ENCODE measurements around the gene NCKAP5.

Gene NCKAP5

DNA sequence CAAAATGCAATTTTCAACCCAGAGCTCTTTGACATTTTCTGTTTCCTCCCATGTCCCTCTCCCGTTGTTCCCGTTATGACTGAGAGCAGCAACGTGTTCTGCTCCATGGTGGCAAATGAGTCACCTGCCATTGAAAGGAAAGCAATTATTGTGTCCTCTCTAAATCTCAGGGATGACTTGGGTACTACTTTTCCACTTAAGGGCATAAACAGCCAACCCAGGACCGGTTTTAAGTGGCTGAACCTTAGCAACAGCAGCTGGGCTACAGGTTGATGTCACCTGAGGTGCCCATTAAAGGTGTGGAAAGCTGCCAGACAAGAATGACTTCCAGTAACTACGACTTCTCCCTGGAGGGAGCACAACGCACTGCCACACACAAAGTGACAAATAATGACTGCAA is 236.8 kb downstream of the NCKAP5 start:
- no peak for DNase-seq (ENCODE audit: low read depth)
- no peak overlapping the region for H3K4me3 ChIP-seq (ENCODE audit: control insufficient read depth, low read depth, low read length)
- TF ChIP-seq CTCF (conservative IDR thresholded peaks at IDR 0.05; ENCODE audit: control insufficient read depth, insufficient read depth, low read depth, low read length): no peak

DNA sequence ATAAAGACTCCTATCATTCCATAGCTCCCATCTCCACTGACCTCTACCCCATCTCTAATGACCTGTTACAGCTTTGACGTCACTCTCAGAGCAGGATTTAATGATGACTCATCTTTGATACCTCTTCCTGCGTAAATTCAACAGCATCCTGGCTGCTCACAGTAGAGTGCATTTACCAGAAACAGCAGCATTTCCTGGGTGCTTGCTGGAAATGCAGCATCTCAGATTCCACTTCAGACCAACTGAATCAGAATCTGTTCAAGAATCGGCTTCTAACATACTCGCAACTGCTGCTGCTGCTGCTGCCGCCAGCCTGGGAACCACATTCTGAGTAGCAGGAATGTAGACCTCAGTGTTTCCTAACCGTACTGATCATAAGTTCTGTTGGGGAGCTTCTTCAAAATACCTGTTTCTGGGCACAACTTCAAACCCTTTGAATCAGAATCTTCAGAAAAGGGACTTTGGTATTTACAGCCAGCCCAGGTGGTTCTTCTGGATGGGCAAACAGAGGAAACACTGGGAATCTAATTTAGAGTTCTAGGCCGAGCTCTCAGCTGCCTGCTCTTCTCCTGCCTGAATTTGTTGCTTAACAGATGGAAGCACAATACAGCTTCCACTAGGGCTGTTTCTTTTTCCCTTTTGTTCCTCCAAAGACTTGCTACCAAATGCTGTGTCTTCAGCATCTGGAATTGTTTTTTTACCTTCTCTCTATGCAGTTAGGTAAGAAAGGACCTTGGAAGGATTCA is 241.4 kb downstream of the NCKAP5 start:
- no peak overlapping the region for H3K4me3 ChIP-seq (ENCODE audit: control insufficient read depth, low read depth, low read length)
- no peak for DNase-seq (ENCODE audit: low read depth)
- no peak for TF ChIP-seq CTCF (conservative IDR thresholded peaks at IDR 0.05; ENCODE audit: control insufficient read depth, insufficient read depth, low read depth, low read length)

GRCh38 chr2:133324150-133324561 is 244.1 kb downstream of the NCKAP5 start:
- H3K4me3 ChIP-seq (ENCODE audit: control insufficient read depth, low read depth, low read length): no peak overlapping the region
- TF ChIP-seq CTCF (conservative IDR thresholded peaks at IDR 0.05; ENCODE audit: control insufficient read depth, insufficient read depth, low read depth, low read length): no peak
- DNase-seq (ENCODE audit: low read depth): no peak

DNA sequence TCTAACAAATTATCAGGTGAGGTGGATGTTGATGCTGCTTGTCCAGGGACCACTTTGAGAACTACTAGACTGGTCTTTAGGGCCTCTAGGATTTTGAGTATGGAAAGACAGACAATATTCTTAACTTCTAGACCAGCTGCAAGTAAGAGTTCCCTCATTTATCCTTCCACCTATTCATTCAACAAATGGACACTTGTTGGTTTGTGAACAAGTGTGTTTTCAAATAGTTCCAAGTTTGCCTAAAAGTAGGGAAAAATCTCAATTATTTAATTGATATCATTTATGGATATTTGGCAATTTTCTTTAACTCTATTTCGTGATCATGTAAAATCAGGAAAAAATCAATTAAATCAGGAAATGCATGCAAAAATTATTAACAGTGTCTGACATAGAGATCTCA is 245.4 kb downstream of the NCKAP5 start:
- no peak for DNase-seq (ENCODE audit: low read depth)
- H3K4me3 ChIP-seq (ENCODE audit: control insufficient read depth, low read depth, low read length): no peak overlapping the region
- no peak for TF ChIP-seq CTCF (conservative IDR thresholded peaks at IDR 0.05; ENCODE audit: control insufficient read depth, insufficient read depth, low read depth, low read length)

DNA sequence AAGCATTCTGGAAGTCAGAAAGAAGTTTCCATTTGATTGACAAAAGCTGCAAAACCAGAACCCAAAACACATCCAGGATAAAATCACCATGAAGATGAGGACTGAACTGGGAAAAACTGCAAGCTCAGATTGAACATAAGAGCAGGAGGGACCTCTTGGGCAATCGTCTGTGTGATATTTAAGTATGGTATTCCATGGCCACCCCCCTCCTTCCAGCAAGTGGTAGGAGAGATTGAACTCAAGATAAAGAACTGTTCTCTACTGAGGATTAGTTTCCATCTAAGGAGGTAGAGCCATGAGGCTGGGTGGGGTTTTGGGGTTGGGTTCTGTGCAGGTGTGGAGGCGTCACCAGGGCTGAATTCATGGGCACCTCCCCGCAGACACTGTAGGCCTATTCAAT is 251.1 kb downstream of the NCKAP5 start:
- DNase-seq (ENCODE audit: low read depth): no peak
- no peak overlapping the region for H3K4me3 ChIP-seq (ENCODE audit: control insufficient read depth, low read depth, low read length)
- no peak for TF ChIP-seq CTCF (conservative IDR thresholded peaks at IDR 0.05; ENCODE audit: control insufficient read depth, insufficient read depth, low read depth, low read length)

DNA sequence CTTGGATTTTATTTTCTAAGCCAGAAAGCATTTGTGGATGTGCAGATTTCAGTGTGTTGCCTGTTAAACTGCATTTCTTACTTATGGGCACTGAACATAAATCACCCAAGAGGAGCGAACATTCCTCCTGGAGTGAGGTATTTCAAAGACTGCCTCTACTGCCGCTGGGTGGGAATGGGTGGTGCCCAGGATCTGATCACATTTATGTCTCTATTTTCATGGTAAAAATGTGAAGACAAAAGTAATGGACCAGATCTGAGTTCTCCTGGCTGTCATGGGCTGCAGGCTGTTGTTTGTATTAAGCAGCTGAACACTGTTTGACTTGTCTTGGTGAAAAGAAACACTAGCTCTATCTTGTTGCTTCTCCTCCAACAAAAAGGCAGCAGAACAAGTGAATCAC is 251.7 kb downstream of the NCKAP5 start:
- no peak for TF ChIP-seq CTCF (conservative IDR thresholded peaks at IDR 0.05; ENCODE audit: control insufficient read depth, insufficient read depth, low read depth, low read length)
- no peak for DNase-seq (ENCODE audit: low read depth)
- no peak overlapping the region for H3K4me3 ChIP-seq (ENCODE audit: control insufficient read depth, low read depth, low read length)

DNA sequence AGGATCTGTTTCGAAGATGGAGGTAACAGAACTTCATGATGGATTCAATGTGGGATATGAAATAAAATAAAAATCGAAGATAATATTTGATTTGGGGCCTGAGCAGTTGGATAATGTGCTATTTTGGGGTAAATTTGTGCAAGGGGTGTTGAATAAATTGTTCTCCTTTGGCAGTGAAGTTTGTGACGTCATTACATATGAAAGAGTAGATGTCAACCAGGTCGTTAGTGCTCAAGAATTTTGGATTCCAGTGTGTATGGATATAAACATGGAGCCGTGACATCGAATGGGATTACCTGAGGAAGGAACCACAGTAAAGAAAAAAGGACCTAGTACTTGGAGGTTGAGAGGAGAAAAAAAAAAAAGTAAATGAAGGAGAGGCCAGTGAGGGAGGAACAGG is 253.0 kb downstream of the NCKAP5 start:
- no peak for DNase-seq (ENCODE audit: low read depth)
- no peak for TF ChIP-seq CTCF (conservative IDR thresholded peaks at IDR 0.05; ENCODE audit: control insufficient read depth, insufficient read depth, low read depth, low read length)
- H3K4me3 ChIP-seq (ENCODE audit: control insufficient read depth, low read depth, low read length): no peak overlapping the region

All from fibroblast of mammary gland (primary cell).